ENCODE results near the gene TMEM26. TPM values are rescaled to one million over a fixed set of nuclear protein-coding genes. Genes with fewer than 3 reads are reported as not detected.

The TMEM26 gene
- total RNA-seq, 1 experiment from 2014 or later, result not detected

DNA sequence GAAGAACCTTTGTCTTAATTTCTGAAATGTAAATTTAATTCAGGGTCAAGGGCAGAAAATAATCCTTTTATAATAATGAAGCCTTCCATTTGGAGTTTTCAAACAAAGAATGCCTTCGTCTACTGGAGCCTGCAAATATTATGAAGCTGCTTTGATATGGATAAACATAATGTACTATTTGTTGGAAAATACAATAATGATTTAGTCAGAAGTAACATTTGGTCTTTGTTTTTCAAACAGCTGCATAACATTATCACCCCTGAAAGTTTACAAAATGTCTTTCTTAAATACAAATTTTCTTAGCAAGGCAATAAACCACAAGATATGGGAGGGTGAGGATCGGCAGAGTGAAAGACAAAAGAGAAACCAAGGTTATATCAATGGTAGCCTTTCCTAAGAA, 41.5 kb downstream of the TMEM26 start:
- no TSS peak for BruUV-seq (replicated peaks)
- intact Hi-C loops (cut with micrococcal nuclease; ENCODE audit: unreplicated experiment), result no loop called here
- no peaks in the 10 kb centered on the region for H3K4me1 ChIP-seq (replicated peaks; ENCODE audit: insufficient read depth)

DNA sequence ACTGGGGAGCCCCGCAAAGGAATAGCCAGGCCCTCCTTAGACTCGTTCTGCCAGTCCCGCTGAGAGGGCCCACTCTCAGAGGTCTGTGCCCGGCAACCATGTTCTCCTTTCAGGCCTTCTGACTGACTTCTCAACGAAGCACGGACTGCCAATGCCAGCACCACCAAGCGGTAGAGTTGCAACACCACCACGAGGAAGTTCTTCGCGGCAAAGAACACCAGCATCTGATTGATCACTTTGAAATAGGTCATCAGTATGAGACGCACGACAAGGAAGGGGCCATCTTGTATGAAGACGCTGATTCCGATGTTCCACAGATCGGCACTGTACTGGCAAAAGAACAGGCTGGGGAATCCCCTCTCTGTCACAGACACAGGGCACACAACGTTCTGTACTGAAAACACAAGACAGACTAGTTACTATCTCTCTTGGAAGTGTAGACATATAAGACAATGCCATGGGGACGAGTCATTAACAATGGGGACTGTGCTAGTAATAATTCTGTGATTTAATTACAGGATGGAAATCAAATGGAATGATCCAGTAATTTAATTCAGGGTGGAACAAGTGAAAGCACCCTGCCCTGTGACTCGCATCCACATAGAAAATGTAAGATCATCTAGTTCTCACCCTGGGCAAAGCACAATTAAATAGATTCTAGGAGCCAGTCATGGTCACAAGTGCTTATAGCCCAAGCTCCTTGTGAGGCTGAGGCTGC, 42.7 kb downstream of the TMEM26 start:
- no peaks in the 10 kb centered on the region for H3K4me1 ChIP-seq (replicated peaks; ENCODE audit: insufficient read depth)
- no TSS peak for BruUV-seq (replicated peaks)
- CTCF ChIA-PET, result no interaction called here

More for the DNA sequence above, 41.5 kb downstream of the TMEM26 start:
- 0 out of 2 replicates have a peak overlapping the region, but pooled peaks have one; percentile 40 for H2AFZ ChIP-seq
- no peaks in the 10 kb centered on the region for H3K9me2 ChIP-seq (ENCODE audit: insufficient read depth)
- no peak overlapping the region for H3K4me3 ChIP-seq
- no peak for TF ChIP-seq EZH2 (IDR thresholded peaks at IDR 0.05; ENCODE audit: low read depth)
- TF ChIP-seq, protein P1, sequence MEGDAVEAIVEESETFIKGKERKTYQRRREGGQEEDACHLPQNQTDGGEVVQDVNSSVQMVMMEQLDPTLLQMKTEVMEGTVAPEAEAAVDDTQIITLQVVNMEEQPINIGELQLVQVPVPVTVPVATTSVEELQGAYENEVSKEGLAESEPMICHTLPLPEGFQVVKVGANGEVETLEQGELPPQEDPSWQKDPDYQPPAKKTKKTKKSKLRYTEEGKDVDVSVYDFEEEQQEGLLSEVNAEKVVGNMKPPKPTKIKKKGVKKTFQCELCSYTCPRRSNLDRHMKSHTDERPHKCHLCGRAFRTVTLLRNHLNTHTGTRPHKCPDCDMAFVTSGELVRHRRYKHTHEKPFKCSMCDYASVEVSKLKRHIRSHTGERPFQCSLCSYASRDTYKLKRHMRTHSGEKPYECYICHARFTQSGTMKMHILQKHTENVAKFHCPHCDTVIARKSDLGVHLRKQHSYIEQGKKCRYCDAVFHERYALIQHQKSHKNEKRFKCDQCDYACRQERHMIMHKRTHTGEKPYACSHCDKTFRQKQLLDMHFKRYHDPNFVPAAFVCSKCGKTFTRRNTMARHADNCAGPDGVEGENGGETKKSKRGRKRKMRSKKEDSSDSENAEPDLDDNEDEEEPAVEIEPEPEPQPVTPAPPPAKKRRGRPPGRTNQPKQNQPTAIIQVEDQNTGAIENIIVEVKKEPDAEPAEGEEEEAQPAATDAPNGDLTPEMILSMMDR (conservative IDR thresholded peaks at IDR 0.05), result no peak
- H4K20me1 ChIP-seq (ENCODE audit: insufficient read depth), result no peaks in the 10 kb centered on the region
- no peak overlapping the region for H3K4me2 ChIP-seq
- H3K27ac ChIP-seq, result no peak overlapping the region
- no peaks in the 10 kb centered on the region for H3K36me3 ChIP-seq (ENCODE audit: low read depth)
- ChIA-PET CTCF (no interaction called here), POLR2A (ENCODE audit: unreplicated experiment) (no interaction called here)
- no peaks in the 10 kb centered on the region for H3K79me2 ChIP-seq (ENCODE audit: low read depth)
- H3K27me3 ChIP-seq (ENCODE audit: insufficient read depth, low read depth), result no peaks in the 10 kb centered on the region
- no peak for DNase-seq
- no peaks in the 10 kb centered on the region for H3K9me3 ChIP-seq (ENCODE audit: insufficient read depth, low read depth)
- H3F3A ChIP-seq (ENCODE audit: insufficient read depth, low read depth), result no peaks in the 10 kb centered on the region

DNA sequence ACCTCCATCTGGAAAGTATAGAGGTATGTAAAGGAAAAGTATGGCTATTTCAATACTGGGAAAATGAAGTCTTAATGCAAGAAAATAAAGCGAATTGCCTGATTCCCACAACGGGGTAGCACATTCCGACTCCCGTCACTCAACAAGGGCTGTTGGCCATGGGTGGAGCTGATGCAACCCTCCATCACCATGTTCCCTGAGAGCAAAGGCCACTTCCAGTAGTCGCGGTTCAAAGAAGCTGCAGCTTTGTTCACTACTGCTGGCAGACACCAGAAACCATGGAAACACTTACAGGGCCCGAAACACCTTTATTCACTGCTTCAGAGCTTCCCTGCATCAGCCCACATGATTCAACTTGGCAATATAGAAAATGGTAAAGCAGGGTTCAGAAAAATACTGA, 44.0 kb downstream of the TMEM26 start:
- H3K4me2 ChIP-seq, result no peak overlapping the region
- ChIA-PET POLR2A (ENCODE audit: unreplicated experiment) (no interaction called here), CTCF (no interaction called here)
- H3K9me3 ChIP-seq (ENCODE audit: insufficient read depth, low read depth), result no peaks in the 10 kb centered on the region
- no peaks in the 10 kb centered on the region for H3K36me3 ChIP-seq (ENCODE audit: low read depth)
- no peaks in the 10 kb centered on the region for H3K4me1 ChIP-seq (replicated peaks; ENCODE audit: insufficient read depth)
- no peaks in the 10 kb centered on the region for H3K27me3 ChIP-seq (ENCODE audit: insufficient read depth, low read depth)
- TF ChIP-seq EZH2 (IDR thresholded peaks at IDR 0.05; ENCODE audit: low read depth), result no peak
- TF ChIP-seq, protein P1 (conservative IDR thresholded peaks at IDR 0.05), result no peak
- BruUV-seq (replicated peaks), result no TSS peak
- no peak overlapping the region for H2AFZ ChIP-seq
- no peaks in the 10 kb centered on the region; the same call in 1 of the 2 replicates for H3K9me2 ChIP-seq (ENCODE audit: insufficient read depth)
- DNase-seq, result no peak
- H3K27ac ChIP-seq, result no peak overlapping the region
- H3K4me3 ChIP-seq, result no peak overlapping the region
- intact Hi-C loops (cut with micrococcal nuclease; ENCODE audit: unreplicated experiment), result no loop called here
- H4K20me1 ChIP-seq (ENCODE audit: insufficient read depth), result no peaks in the 10 kb centered on the region
- no peaks in the 10 kb centered on the region for H3K79me2 ChIP-seq (ENCODE audit: low read depth)
- no peaks in the 10 kb centered on the region for H3F3A ChIP-seq (ENCODE audit: insufficient read depth, low read depth)

More for the DNA sequence above, 42.7 kb downstream of the TMEM26 start:
- no peak for DNase-seq
- Histone ChIP-seq H3K9me3 (ENCODE audit: insufficient read depth, low read depth) (no peaks in the 10 kb centered on the region), H3K9me2 (ENCODE audit: insufficient read depth) (no peaks in the 10 kb centered on the region), H3K27ac (no peak overlapping the region), H3K36me3 (ENCODE audit: low read depth) (no peaks in the 10 kb centered on the region), H3K27me3 (ENCODE audit: insufficient read depth, low read depth) (no peaks in the 10 kb centered on the region), H2AFZ (no peak overlapping the region), H4K20me1 (ENCODE audit: insufficient read depth) (no peaks in the 10 kb centered on the region), H3F3A (ENCODE audit: insufficient read depth, low read depth) (no peaks in the 10 kb centered on the region), H3K79me2 (ENCODE audit: low read depth) (no peaks in the 10 kb centered on the region), H3K4me2 (no peak overlapping the region), H3K4me3 (no peak overlapping the region)
- TF ChIP-seq, protein P1 (conservative IDR thresholded peaks at IDR 0.05), result no peak
- TF ChIP-seq EZH2 (IDR thresholded peaks at IDR 0.05; ENCODE audit: low read depth), result no peak
- POLR2A ChIA-PET (ENCODE audit: unreplicated experiment), result no interaction called here
- intact Hi-C loops (cut with micrococcal nuclease; ENCODE audit: unreplicated experiment), result no loop called here

Measured in PC-9 (cell line).